Heart right ventricle (tissue), 16 donors: ENCODE data around the gene C1orf35. TPM values are rescaled to one million over a fixed set of nuclear protein-coding genes. Genes with fewer than 3 reads are reported as not detected.

Experiments
- ATAC-seq, 8 donors: fragments of 200-7000 bp; cut with Tn5 transposase; one replicate each; pipeline ENCODE4 v1.9.1; 2020; ENCODE audit warnings: mild to moderate bottlenecking in 8 of 8, moderate library complexity in 8 of 8, moderate number of reproducible peaks in 1 of 8
- DNase-seq, 2 donors: peaks; one replicate each; pipeline ENCODE4 v3.0.0-alpha.2; 2020
- H3K27ac ChIP-seq, 10 donors: fragments of 200-600 bp; sonication (generic) in 2 of 10; one replicate each; pipeline versions ENCODE4 v1.5.0 to v1.8.0; 2020 to 2022; ENCODE audit warnings: mild to moderate bottlenecking in 3 of 10
- H3K27me3 ChIP-seq, 7 donors: fragments of 200-600 bp; one replicate each; pipeline ENCODE4 v1.8.0; 2021 to 2022; ENCODE audit warnings: mild to moderate bottlenecking in 2 of 7
- H3K36me3 ChIP-seq, 9 donors: fragments of 200-600 bp; sonication (generic) in 1 of 9; one replicate each; pipeline versions ENCODE4 v1.5.0 to v1.8.0; 2020 to 2022; ENCODE audit warnings: mild to moderate bottlenecking in 2 of 9
- H3K4me1 ChIP-seq, 9 donors: fragments of 200-600 bp; sonication (generic) in 1 of 9; one replicate each; pipeline versions ENCODE4 v1.5.0 to v1.8.0; 2020 to 2022; ENCODE audit warnings: mild to moderate bottlenecking in 4 of 9
- H3K4me3 ChIP-seq, 10 donors: fragments of 200-600 bp; sonication (generic) in 2 of 10; one replicate each; pipeline versions ENCODE4 v1.5.0 to v1.8.0; 2020 to 2022; ENCODE audit warnings: mild to moderate bottlenecking in 7 of 10, moderate library complexity in 2 of 10
- H3K9me3 ChIP-seq, 11 donors: fragments of 200-600 bp in 10 of 11; sonication (generic) in 2 of 11; one replicate each; pipeline versions ENCODE4 v1.5.0 to v1.8.0; 2013 to 2022; ENCODE audit warnings: mild to moderate bottlenecking in 2 of 11, control low read depth in 1 of 11, moderate library complexity in 1 of 11
- CTCF ChIP-seq, 9 donors: fragments of 200-600 bp; sonication (generic) in 2 of 9; IDR thresholded peaks; one replicate each; pipeline versions ENCODE4 v1.5.0 to v1.8.0; 2021 to 2022; ENCODE audit warnings: antibody characterized with exemption in 9 of 9, mild to moderate bottlenecking in 5 of 9, moderate library complexity in 1 of 9
- WGBS, 2 donors: extraction: QIAGEN DNeasy Blood & Tissue Kit; methylation state at CpG; one replicate each; pipeline ENCODE4 v1.1.7; 2013; ENCODE audit warnings: inconsistent platforms in 1 of 2; 5-methylcytosine and 5-hydroxymethylcytosine counted together
- intact Hi-C, 10 donors: fragments of 100-400 bp; cut with DNase I; formaldehyde crosslinking; loops; one replicate each; pipeline versions ENCODE4 v1.11.1 to v1.14.2; 2022
- polyA plus RNA-seq, 2 donors: library from polyadenylated mRNA; stranded (reverse); fragments of 200-250 nt; gene quantifications; one replicate each; pipeline ENCODE4 v1.2.3, GENCODE V29; 2013
- total RNA-seq, 10 donors: library from RNA; stranded (reverse); fragmentation: NEBNext Ultra II Directional in 3 of 10; extraction: Animal tissue kit (Norgen Biotek cat#: 25700) in 3 of 10; gene quantifications; one replicate each; pipeline versions ENCODE4 v1.2.1 to v1.2.4, GENCODE V29; 2021 to 2023
- donor health status: Arrhythmogenic right ventricular cardiomyopathy.
- donor health status: ischemic (EF 13 %, LVEDD 7.1; RV severe dilation, severe dysfunction).
- donor health status: healthy with polysubstance abuse.
- donor health status: DM: no; HTN: yes; CAD: no.
- donor health status: DM: no; HTN: no; CAD: no.
- donor health status: ischemic (EF 25% LVEDD 6.9; RV normal size, moderate dysfunction).
- donor health status: ischemic (EF 25% LVEDD 5.7; RV mildly dilated, moderate dysfunction).
- donor health status: healthy.
- donor health status: DM: yes; HTN: yes; CAD: no.
- donor health status: Ischemic cardiomyopathy.
- donor health status: ischemic (EF 35%, LVEDD 5.7; RV mildly dilated, moderate dysfunction).
- donor health status: nonischemic (EF 11% LVEDD 7.7; RV severe dilation, severe dysfunction).
- donor health status: DM: yes; HTN: yes; CAD: no.
- donor health status: PGD.
- donor health status: ischemic (EF 29% LVEDD 5.4; RV normal size, mild dysfunction).
- donor health status: nonischemic (EF 23%, LVEDD 6.1; RV moderate dilation, normal function).

The C1orf35 gene
- total and polyA plus RNA-seq, 12 donors, result 5.6 to 15.7 (median 6.4) TPM

GRCh38 chr1:228066416-228066815 lies 36.7 kb downstream of the C1orf35 start:
- H3K4me3 ChIP-seq, result no peak overlapping the region
- H3K27ac ChIP-seq, result no peak overlapping the region
- 49 to 59% methylated on average over 4 of the region's 4 CpGs for WGBS, 2 donors
- ATAC-seq (no peak), DNase-seq (no peak)
- peaks cover 25 to 60% (median 60%) of the 10 kb centered on the region in 7 donors for H3K27me3 ChIP-seq
- no peaks in the 10 kb centered on the region for H3K9me3 ChIP-seq
- TF ChIP-seq CTCF (IDR thresholded peaks at IDR 0.05), result no peak
- H3K4me1 ChIP-seq, result no peaks in the 10 kb centered on the region
- no peaks in the 10 kb centered on the region for H3K36me3 ChIP-seq
- intact Hi-C loops, result no loop called here

- Histone ChIP-seq H3K4me1 (peaks cover 0 to 3% (median 3%) of the 10 kb centered on the region in 9 donors), H3K9me3 (no peaks in the 10 kb centered on the region), H3K36me3 (no peaks in the 10 kb centered on the region), H3K4me3 (no peak overlapping the region), H3K27me3 (peaks cover 30 to 67% (median 66%) of the 10 kb centered on the region in 7 donors), H3K27ac (no peak overlapping the region)
- no peak for ATAC-seq
- intact Hi-C loops, result no loop called here
- no peak for TF ChIP-seq CTCF (IDR thresholded peaks at IDR 0.05)
- WGBS, 2 donors, result 67 to 68% methylated on average over 15 of the region's 15 CpGs
- DNase-seq, result no peak
Measured at GRCh38 chr1:228065543-228066347, 37.4 kb downstream of the C1orf35 start.

- no peak for TF ChIP-seq CTCF (IDR thresholded peaks at IDR 0.05)
- Histone ChIP-seq H3K9me3 (no peaks in the 10 kb centered on the region), H3K27me3 (peaks cover 38 to 75% (median 74%) of the 10 kb centered on the region in 7 donors), H3K27ac (no peak overlapping the region), H3K4me3 (no peak overlapping the region), H3K4me1 (peaks cover 0 to 11% (median 11%) of the 10 kb centered on the region in 9 donors), H3K36me3 (no peaks in the 10 kb centered on the region)
- ATAC-seq (no peak), DNase-seq (no peak)
- intact Hi-C loops, result no loop called here
- 71 to 73% methylated on average over 15 of the region's 15 CpGs for WGBS, 2 donors
Measured at GRCh38 chr1:228064741-228065542, 38.2 kb downstream of the C1orf35 start.

GRCh38 chr1:228064296-228064695 lies 38.8 kb downstream of the C1orf35 start:
- WGBS, 2 donors, result 47 to 55% methylated on average over 8 of the region's 8 CpGs
- ATAC-seq, result no peak

More at GRCh38 chr1:228064296-228064695, 38.8 kb downstream of the C1orf35 start:
- intact Hi-C loops, result no loop called here
- Histone ChIP-seq H3K4me3 (no peak overlapping the region), H3K9me3 (no peaks in the 10 kb centered on the region), H3K4me1 (peaks cover 0 to 18% (median 14%) of the 10 kb centered on the region in 9 donors), H3K27ac (no peak overlapping the region), H3K36me3 (no peaks in the 10 kb centered on the region), H3K27me3 (peaks cover 45 to 82% (median 81%) of the 10 kb centered on the region in 7 donors)
- TF ChIP-seq CTCF (IDR thresholded peaks at IDR 0.05), result no peak
- DNase-seq, result no peak
